Ishikawa (cell line): ENCODE results near the gene CORIN.

Experiments used
- CEBPB ChIP-seq: IDR thresholded peaks from 2 replicates; pipeline ENCODE4 v1.6.1; 2012
- CREB1 ChIP-seq: IDR thresholded peaks from 2 replicates; pipeline ENCODE4 v1.6.1; 2012; ENCODE audit warnings: low read depth
- EGR1 ChIP-seq: IDR thresholded peaks from 2 replicates; pipeline ENCODE4 v1.6.1; 2012
- EP300 ChIP-seq: IDR thresholded peaks from 2 replicates; pipeline ENCODE4 v1.6.1; 2012; ENCODE audit warnings: borderline replicate concordance
- FOXM1 ChIP-seq: IDR thresholded peaks from 2 replicates; pipeline ENCODE4 v1.6.1; 2012; ENCODE audit warnings: low read depth, borderline replicate concordance
- MAX ChIP-seq: IDR thresholded peaks from 2 replicates; pipeline ENCODE4 v1.6.1; 2012
- NFIC ChIP-seq: IDR thresholded peaks from 2 replicates; pipeline ENCODE4 v1.6.1; 2012
- RAD21 ChIP-seq: IDR thresholded peaks from 2 replicates; pipeline ENCODE4 v1.6.1; 2012; ENCODE audit warnings: low read depth
- TAF1 ChIP-seq: IDR thresholded peaks from 2 replicates; pipeline ENCODE4 v1.6.1; 2012; ENCODE audit warnings: low read depth, mild to moderate bottlenecking
- TCF12 ChIP-seq: IDR thresholded peaks from 2 replicates; pipeline ENCODE4 v1.6.1; 2012; ENCODE audit warnings: low read depth
- TEAD4 ChIP-seq: IDR thresholded peaks from 2 replicates; pipeline ENCODE4 v1.6.1; 2012
- ZBTB7A ChIP-seq: IDR thresholded peaks from 2 replicates; pipeline ENCODE4 v1.6.1; 2012; ENCODE audit warnings: low read depth
- TF ChIP-seq, protein P1 (sequence below): IDR thresholded peaks from 2 replicates; pipeline ENCODE4 v1.6.1; 2012; ENCODE audit warnings: low read depth, mild to moderate bottlenecking
- TF ChIP-seq, protein P2 (sequence below): IDR thresholded peaks from 2 replicates; pipeline ENCODE4 v1.6.1; 2012

- TF ChIP-seq CREB1 = no peak
- TF ChIP-seq EGR1 = peak; percentile 48
- no peak for TF ChIP-seq MAX
- no peak for TF ChIP-seq CEBPB
- no peak for TF ChIP-seq RAD21
- TF ChIP-seq NFIC = no peak
- no peak for TF ChIP-seq EP300
- TF ChIP-seq, protein P1, sequence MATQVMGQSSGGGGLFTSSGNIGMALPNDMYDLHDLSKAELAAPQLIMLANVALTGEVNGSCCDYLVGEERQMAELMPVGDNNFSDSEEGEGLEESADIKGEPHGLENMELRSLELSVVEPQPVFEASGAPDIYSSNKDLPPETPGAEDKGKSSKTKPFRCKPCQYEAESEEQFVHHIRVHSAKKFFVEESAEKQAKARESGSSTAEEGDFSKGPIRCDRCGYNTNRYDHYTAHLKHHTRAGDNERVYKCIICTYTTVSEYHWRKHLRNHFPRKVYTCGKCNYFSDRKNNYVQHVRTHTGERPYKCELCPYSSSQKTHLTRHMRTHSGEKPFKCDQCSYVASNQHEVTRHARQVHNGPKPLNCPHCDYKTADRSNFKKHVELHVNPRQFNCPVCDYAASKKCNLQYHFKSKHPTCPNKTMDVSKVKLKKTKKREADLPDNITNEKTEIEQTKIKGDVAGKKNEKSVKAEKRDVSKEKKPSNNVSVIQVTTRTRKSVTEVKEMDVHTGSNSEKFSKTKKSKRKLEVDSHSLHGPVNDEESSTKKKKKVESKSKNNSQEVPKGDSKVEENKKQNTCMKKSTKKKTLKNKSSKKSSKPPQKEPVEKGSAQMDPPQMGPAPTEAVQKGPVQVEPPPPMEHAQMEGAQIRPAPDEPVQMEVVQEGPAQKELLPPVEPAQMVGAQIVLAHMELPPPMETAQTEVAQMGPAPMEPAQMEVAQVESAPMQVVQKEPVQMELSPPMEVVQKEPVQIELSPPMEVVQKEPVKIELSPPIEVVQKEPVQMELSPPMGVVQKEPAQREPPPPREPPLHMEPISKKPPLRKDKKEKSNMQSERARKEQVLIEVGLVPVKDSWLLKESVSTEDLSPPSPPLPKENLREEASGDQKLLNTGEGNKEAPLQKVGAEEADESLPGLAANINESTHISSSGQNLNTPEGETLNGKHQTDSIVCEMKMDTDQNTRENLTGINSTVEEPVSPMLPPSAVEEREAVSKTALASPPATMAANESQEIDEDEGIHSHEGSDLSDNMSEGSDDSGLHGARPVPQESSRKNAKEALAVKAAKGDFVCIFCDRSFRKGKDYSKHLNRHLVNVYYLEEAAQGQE = no peak
- no peak for TF ChIP-seq ZBTB7A
- no peak for TF ChIP-seq FOXM1
- TF ChIP-seq TAF1 = no peak
- peak; percentile 56 for TF ChIP-seq TEAD4
- TF ChIP-seq TCF12 = no peak
- TF ChIP-seq, protein P2, sequence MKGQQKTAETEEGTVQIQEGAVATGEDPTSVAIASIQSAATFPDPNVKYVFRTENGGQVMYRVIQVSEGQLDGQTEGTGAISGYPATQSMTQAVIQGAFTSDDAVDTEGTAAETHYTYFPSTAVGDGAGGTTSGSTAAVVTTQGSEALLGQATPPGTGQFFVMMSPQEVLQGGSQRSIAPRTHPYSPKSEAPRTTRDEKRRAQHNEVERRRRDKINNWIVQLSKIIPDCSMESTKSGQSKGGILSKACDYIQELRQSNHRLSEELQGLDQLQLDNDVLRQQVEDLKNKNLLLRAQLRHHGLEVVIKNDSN = no peak
These were observed 14.3 kb upstream of the CORIN start for GRCh38 chr4:47852136-47852535.
